ENCODE data around the gene FOXP1.

- TF ChIP-seq CTCF (IDR thresholded peaks at IDR 0.05): no peak
- TF ChIP-seq EP300 (IDR thresholded peaks at IDR 0.05): no peak
These were observed 397.6 kb downstream of the FOXP1 start for GRCh38 chr3:71185733-71186455.
